ENCODE results near the gene CNN1. TPM values are rescaled to one million over a fixed set of nuclear protein-coding genes. Genes with fewer than 3 reads are reported as not detected.
A peak's percentile ranks its signal among the peaks of the same experiment; 100 is the strongest.

Gene CNN1
- total and polyA plus RNA-seq, 9 of the 15 experiments (the other 6 are each of a cell fraction or from before 2014, with no cell fraction given) = 0.23 to 10.6 (median 5.2) TPM

DNA sequence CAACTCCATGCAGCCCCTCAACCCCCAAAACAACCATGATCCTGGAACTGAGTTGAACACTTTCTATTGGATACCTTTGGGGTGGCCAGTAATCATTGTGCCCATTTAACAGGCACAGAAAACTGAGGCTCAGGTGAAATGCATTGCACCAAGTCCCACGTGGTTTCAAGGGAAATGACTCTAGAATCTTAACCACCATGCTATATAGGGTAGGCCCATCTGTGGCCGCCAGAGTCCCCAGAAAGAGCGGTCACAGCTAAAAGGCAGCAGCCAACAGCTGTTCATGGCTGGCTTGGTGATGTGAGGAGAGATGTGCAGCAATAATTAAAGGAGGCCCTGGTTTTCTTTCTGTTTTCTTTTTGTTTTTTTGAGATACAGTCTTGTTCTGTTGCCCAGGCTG is 2.6 kb downstream of the CNN1 start:
- Histone ChIP-seq H3K4me1 (replicated peaks in 1 of 2; ENCODE audit: control insufficient read depth in 2 of 2, insufficient read depth in 2 of 2, low read length in 2 of 2) (peaks cover 22 to 34% of the 10 kb centered on the region in 2 experiments; a peak in 4 of 5 replicates), H3K9me1 (ENCODE audit: control insufficient read depth, insufficient read depth, low read length) (no peaks in the 10 kb centered on the region), H3K27me3 (ENCODE audit: control insufficient read depth in 2 of 2, insufficient read depth in 2 of 2, low read length in 2 of 2) (no peaks in the 10 kb centered on the region), H3K4me3 (no peak overlapping the region), H3K36me3 (ENCODE audit: control insufficient read depth, insufficient read depth, low read length) (no peaks in the 10 kb centered on the region), H3K79me2 (ENCODE audit: control insufficient read depth, insufficient read depth, low read length) (no peaks in the 10 kb centered on the region), H2AFZ (ENCODE audit: low read depth, low read length) (no peak overlapping the region), H3K27ac (ENCODE audit: extremely low read depth, low read depth, low read length) (no peak overlapping the region), H3K4me2 (ENCODE audit: insufficient read depth, low read length) (no peak overlapping the region), H3K9ac (ENCODE audit: insufficient read depth in 1 of 2, low read depth in 2 of 2, low read length in 2 of 2) (no peak overlapping the region), H3K9me3 (replicated peaks; ENCODE audit: control insufficient read depth, insufficient read depth, low read depth, low read length) (no peaks in the 10 kb centered on the region), H4K20me1 (replicated peaks; ENCODE audit: control insufficient read depth, insufficient read depth, low read length) (no peaks in the 10 kb centered on the region)
- intact Hi-C loops (cut with micrococcal nuclease) = no loop called here
- DNase-seq (ENCODE audit: extremely low read depth in 1 of 4, low spot score in 3 of 4) = no peak
- FAIRE-seq = no peak
- no TSS peak for BruUV-seq (replicated peaks)
- ChIA-PET POLR2A (interaction anchor here (0.6 kb wide), 2 partner anchors 68 to 629 kb away, joined by 3 to 4 read pairs; no protein-coding TSS in a partner anchor), CTCF (ENCODE audit: low intra/inter-chr PET ratio) (no interaction called here)
- in situ Hi-C loops (cut with MboI) = no loop called here
- no peak for ATAC-seq
- WGBS (ENCODE audit: insufficient coverage, low coverage, missing lambda C conversion rate) = 35% methylated on average over 3 of the region's 3 CpGs
- TF ChIP-seq HMGN3 (IDR thresholded peaks at IDR 0.05; ENCODE audit: borderline replicate concordance, extremely low read depth, insufficient read length, low read depth, low read length) (no peak), TCF7L2 (IDR thresholded peaks at IDR 0.05; ENCODE audit: low read depth, low read length) (no peak), PTBP1 (IDR thresholded peaks at IDR 0.05; ENCODE audit: low read depth, low read length) (peak; percentile 89), DACH1 (IDR thresholded peaks at IDR 0.05; ENCODE audit: partially characterized antibody) (peak; percentile 51), RBM25 (IDR thresholded peaks at IDR 0.05; ENCODE audit: low read depth, low read length, severe bottlenecking) (peak; percentile 97)
- TF ChIP-seq, protein P1, sequence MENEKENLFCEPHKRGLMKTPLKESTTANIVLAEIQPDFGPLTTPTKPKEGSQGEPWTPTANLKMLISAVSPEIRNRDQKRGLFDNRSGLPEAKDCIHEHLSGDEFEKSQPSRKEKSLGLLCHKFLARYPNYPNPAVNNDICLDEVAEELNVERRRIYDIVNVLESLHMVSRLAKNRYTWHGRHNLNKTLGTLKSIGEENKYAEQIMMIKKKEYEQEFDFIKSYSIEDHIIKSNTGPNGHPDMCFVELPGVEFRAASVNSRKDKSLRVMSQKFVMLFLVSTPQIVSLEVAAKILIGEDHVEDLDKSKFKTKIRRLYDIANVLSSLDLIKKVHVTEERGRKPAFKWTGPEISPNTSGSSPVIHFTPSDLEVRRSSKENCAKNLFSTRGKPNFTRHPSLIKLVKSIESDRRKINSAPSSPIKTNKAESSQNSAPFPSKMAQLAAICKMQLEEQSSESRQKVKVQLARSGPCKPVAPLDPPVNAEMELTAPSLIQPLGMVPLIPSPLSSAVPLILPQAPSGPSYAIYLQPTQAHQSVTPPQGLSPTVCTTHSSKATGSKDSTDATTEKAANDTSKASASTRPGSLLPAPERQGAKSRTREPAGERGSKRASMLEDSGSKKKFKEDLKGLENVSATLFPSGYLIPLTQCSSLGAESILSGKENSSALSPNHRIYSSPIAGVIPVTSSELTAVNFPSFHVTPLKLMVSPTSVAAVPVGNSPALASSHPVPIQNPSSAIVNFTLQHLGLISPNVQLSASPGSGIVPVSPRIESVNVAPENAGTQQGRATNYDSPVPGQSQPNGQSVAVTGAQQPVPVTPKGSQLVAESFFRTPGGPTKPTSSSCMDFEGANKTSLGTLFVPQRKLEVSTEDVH (IDR thresholded peaks at IDR 0.05; ENCODE audit: low read depth, partially characterized antibody) = no peak
- TF ChIP-seq, protein P2, sequence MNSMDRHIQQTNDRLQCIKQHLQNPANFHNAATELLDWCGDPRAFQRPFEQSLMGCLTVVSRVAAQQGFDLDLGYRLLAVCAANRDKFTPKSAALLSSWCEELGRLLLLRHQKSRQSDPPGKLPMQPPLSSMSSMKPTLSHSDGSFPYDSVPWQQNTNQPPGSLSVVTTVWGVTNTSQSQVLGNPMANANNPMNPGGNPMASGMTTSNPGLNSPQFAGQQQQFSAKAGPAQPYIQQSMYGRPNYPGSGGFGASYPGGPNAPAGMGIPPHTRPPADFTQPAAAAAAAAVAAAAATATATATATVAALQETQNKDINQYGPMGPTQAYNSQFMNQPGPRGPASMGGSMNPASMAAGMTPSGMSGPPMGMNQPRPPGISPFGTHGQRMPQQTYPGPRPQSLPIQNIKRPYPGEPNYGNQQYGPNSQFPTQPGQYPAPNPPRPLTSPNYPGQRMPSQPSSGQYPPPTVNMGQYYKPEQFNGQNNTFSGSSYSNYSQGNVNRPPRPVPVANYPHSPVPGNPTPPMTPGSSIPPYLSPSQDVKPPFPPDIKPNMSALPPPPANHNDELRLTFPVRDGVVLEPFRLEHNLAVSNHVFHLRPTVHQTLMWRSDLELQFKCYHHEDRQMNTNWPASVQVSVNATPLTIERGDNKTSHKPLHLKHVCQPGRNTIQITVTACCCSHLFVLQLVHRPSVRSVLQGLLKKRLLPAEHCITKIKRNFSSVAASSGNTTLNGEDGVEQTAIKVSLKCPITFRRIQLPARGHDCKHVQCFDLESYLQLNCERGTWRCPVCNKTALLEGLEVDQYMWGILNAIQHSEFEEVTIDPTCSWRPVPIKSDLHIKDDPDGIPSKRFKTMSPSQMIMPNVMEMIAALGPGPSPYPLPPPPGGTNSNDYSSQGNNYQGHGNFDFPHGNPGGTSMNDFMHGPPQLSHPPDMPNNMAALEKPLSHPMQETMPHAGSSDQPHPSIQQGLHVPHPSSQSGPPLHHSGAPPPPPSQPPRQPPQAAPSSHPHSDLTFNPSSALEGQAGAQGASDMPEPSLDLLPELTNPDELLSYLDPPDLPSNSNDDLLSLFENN (IDR thresholded peaks at IDR 0.05; ENCODE audit: low read depth in 2 of 2, low read length in 2 of 2) = no peak
- TF ChIP-seq, protein P3, sequence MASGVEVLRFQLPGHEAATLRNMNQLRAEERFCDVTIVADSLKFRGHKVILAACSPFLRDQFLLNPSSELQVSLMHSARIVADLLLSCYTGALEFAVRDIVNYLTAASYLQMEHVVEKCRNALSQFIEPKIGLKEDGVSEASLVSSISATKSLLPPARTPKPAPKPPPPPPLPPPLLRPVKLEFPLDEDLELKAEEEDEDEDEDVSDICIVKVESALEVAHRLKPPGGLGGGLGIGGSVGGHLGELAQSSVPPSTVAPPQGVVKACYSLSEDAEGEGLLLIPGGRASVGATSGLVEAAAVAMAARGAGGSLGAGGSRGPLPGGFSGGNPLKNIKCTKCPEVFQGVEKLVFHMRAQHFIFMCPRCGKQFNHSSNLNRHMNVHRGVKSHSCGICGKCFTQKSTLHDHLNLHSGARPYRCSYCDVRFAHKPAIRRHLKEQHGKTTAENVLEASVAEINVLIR (CRISPR knock-in tag; IDR thresholded peaks at IDR 0.05) = no peak
- TF ChIP-seq, protein P4, sequence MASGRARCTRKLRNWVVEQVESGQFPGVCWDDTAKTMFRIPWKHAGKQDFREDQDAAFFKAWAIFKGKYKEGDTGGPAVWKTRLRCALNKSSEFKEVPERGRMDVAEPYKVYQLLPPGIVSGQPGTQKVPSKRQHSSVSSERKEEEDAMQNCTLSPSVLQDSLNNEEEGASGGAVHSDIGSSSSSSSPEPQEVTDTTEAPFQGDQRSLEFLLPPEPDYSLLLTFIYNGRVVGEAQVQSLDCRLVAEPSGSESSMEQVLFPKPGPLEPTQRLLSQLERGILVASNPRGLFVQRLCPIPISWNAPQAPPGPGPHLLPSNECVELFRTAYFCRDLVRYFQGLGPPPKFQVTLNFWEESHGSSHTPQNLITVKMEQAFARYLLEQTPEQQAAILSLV (tag; IDR thresholded peaks at IDR 0.05) = no peak
